GM10266 (cell line): ENCODE measurements around the gene SLC25A30.
"Not testable (repeated sequence)": the region's sequence is repeated elsewhere in the genome, so short reads cannot be mapped to it uniquely, and the experiment has no call there.

Experiments used
- DNase-seq: peaks from one replicate; pipeline ENCODE4 v3.0.0; 2012; ENCODE audit errors: extremely low spot score
- TF ChIP-seq, protein P1 (sequence below): IDR thresholded peaks from 2 replicates; pipeline ENCODE4 v1.5.1; 2012; ENCODE audit warnings: mild to moderate bottlenecking, low read depth; ENCODE audit not compliant: control insufficient read depth, insufficient read depth; ENCODE audit errors: missing control alignments

The SLC25A30 gene

DNA sequence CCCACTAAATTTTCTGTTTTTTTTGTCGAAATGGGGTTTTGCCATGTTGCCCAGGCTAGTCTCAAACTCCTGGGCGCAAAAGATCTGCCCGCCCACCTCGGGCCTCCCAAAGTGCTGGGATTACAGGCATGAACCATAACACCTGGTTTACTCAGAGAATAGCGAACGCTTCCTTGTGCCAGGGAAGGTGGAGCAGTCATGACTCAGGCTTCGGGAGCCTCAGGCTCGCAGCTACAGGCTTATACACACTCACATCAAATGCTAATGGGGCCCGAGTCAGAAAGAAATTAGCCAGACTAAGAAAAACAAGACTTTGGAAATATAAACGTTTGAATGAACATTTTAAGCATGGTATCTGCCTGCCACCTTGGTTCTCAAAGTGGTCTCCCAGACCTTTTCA, 66.1 kb downstream of the SLC25A30 start:
- no peak for DNase-seq
- TF ChIP-seq, protein P1, sequence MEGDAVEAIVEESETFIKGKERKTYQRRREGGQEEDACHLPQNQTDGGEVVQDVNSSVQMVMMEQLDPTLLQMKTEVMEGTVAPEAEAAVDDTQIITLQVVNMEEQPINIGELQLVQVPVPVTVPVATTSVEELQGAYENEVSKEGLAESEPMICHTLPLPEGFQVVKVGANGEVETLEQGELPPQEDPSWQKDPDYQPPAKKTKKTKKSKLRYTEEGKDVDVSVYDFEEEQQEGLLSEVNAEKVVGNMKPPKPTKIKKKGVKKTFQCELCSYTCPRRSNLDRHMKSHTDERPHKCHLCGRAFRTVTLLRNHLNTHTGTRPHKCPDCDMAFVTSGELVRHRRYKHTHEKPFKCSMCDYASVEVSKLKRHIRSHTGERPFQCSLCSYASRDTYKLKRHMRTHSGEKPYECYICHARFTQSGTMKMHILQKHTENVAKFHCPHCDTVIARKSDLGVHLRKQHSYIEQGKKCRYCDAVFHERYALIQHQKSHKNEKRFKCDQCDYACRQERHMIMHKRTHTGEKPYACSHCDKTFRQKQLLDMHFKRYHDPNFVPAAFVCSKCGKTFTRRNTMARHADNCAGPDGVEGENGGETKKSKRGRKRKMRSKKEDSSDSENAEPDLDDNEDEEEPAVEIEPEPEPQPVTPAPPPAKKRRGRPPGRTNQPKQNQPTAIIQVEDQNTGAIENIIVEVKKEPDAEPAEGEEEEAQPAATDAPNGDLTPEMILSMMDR: no peak

DNA sequence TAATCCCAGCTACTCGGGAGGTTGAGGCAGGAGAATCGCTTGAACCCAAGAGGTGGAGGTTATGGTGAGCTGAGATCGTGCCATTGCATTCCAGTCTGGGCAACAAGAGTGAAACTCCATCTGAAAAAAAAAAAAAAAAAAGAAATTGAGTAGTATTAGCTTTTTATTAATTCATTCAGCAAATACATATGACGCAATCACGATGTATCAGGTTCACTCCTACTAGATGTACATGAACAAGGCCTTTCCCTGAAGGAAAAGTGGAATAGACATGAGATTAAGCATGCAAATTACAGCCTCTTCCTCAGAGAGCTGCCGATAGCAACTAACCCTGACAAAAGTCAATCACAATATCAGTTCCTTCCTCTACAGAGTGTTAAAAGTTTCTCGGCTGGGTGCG, 68.0 kb downstream of the SLC25A30 start:
- TF ChIP-seq, protein P1: no peak
- no peak for DNase-seq

DNA sequence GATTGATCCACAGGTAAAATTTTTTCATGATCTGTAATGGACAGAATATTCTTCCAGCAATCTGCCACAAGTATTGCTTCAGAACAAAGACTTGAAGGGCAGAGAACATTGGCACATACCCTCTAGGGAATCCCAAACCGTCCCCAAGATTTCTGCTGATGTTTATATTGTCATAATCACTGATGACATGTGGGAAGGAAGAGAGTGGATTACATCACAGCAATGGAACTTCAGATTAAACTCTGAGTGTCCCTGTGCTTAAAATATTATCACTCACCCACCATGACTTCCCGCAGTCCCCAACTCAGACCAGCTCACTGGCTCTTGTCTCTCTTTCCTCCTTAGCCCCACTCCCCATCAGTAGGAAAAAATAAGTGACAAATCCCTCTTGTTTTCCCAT, 68.7 kb downstream of the SLC25A30 start:
- no peak for DNase-seq
- TF ChIP-seq, protein P1: no peak

DNA sequence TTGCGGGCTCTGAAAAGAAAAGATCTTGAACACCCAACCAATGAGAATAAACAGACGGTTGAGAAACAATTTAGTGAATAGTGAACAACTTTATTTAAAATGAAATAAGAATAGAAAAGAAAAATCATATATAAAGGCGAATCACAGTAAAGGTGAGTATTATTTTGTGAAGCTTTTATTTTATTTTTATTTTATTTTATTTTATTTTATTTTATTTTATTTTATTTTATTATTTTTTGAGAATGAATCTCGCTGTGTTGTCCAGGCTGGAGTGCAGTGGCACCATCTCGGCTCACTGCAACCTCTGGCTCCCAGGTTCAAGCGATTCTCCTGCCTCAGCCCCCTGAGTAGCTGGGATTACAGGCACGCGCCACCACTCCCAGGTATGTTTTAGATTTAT, 74.1 kb downstream of the SLC25A30 start:
- DNase-seq: not testable (repeated sequence)
